HepG2 (cell line): ENCODE results near the gene HNRNPC. TPM values are rescaled to one million over a fixed set of nuclear protein-coding genes. Genes with fewer than 3 reads are reported as not detected.

Experiments used
- MAX ChIP-seq: IDR thresholded peaks from 2 replicates; pipeline ENCODE4 v1.6.1; 2012; ENCODE audit warnings: inconsistent platforms
- MYC ChIP-seq: sonication (generic); formaldehyde crosslinking; IDR thresholded peaks from 2 replicates; pipeline ENCODE4 v1.9.0; 2021; ENCODE audit warnings: missing genetic modification reagents, borderline replicate concordance
- NR2C2 ChIP-seq: sonication (generic); formaldehyde crosslinking; IDR thresholded peaks from 2 replicates; pipeline ENCODE4 v1.4.0; 2020; ENCODE audit warnings: missing genetic modification reagents, mild to moderate bottlenecking, moderate library complexity, borderline replicate concordance
- PATZ1 ChIP-seq: sonication (generic); formaldehyde crosslinking; IDR thresholded peaks from 2 replicates; pipeline ENCODE4 v1.4.0; 2020; ENCODE audit warnings: missing genetic modification reagents
- PHF21A ChIP-seq: sonication (generic); formaldehyde crosslinking; IDR thresholded peaks from 2 replicates; pipeline ENCODE4 v1.5.0; 2020; ENCODE audit warnings: mild to moderate bottlenecking, missing genetic modification reagents
- POLR2A ChIP-seq, 2 experiments: IDR thresholded peaks; 2 replicates each; pipeline ENCODE4 v1.6.1; 2011; ENCODE audit warnings: low read depth in 2 of 2, low read length in 2 of 2, mild to moderate bottlenecking in 1 of 2, moderate library complexity in 1 of 2; ENCODE audit not compliant: insufficient read depth in 1 of 2
- POLR2AphosphoS2 ChIP-seq: IDR thresholded peaks from 2 replicates; pipeline ENCODE4 v1.6.1; 2011; ENCODE audit warnings: low read depth, low read length, improper control_type of control experiment
- RARA ChIP-seq: IDR thresholded peaks from 2 replicates; pipeline ENCODE4 v1.6.1; 2016; ENCODE audit warnings: missing genetic modification reagents, missing compliant biosample characterization
- REXO4 ChIP-seq: sonication (generic); formaldehyde crosslinking; IDR thresholded peaks from 2 replicates; pipeline ENCODE4 v1.8.0; 2022; ENCODE audit warnings: missing genetic modification reagents, mild to moderate bottlenecking, borderline replicate concordance
- ZFP82 ChIP-seq: sonication (generic); formaldehyde crosslinking; IDR thresholded peaks from 2 replicates; pipeline ENCODE4 v1.5.1; 2020; ENCODE audit warnings: mild to moderate bottlenecking, missing genetic modification reagents, borderline replicate concordance
- ZMYM4 ChIP-seq: sonication (generic); formaldehyde crosslinking; IDR thresholded peaks from 2 replicates; pipeline ENCODE4 v1.8.1; 2023; ENCODE audit warnings: mild to moderate bottlenecking, missing genetic modification reagents
- ZNF781 ChIP-seq: sonication (generic); formaldehyde crosslinking; IDR thresholded peaks from 2 replicates; pipeline ENCODE4 v1.5.1; 2020; ENCODE audit warnings: borderline replicate concordance, mild to moderate bottlenecking, missing genetic modification reagents; ENCODE audit errors: not compliant biosample characterization
- polyA plus RNA-seq, 8 experiments: library from polyadenylated mRNA; depleted of rRNA in 3 of 8; stranded (reverse) in 7 of 8; unstranded in 1 of 8; fragments of >200 nt; fragmentation: Illumina TruSeq in 4 of 8; extraction: Trizol in 4 of 8; gene quantifications; 2 replicates each; pipeline versions ENCODE4 v1.2.1 to v1.2.3, GENCODE V29; 2011 to 2016; ENCODE audit warnings: low read depth in 4 of 8, missing spikeins in 1 of 8, mixed read lengths in 1 of 8; ENCODE audit not compliant: insufficient read depth in 1 of 8
- total RNA-seq, 5 experiments: library from RNA; depleted of rRNA; stranded (reverse); fragments of >200 nt; fragmentation: Illumina TruSeq; extraction: Trizol; gene quantifications; 2 replicates each; pipeline ENCODE4 v1.2.3, GENCODE V29; 2016; ENCODE audit warnings: low read depth in 1 of 5
- TF ChIP-seq, protein P1 (sequence below): sonication (generic); formaldehyde crosslinking; IDR thresholded peaks from 2 replicates; pipeline ENCODE4 v1.4.0; 2020; ENCODE audit warnings: missing genetic modification reagents, borderline replicate concordance
- TF ChIP-seq, protein P2 (sequence below): IDR thresholded peaks from 2 replicates; pipeline ENCODE4 v1.6.1; 2016; ENCODE audit warnings: missing compliant biosample characterization, missing genetic modification reagents, borderline replicate concordance

The HNRNPC gene
- total and polyA plus RNA-seq, 2 of the 13 experiments (the other 11 are each of a cell fraction or from before 2014, with no cell fraction given): 628 to 1,099 TPM

DNA sequence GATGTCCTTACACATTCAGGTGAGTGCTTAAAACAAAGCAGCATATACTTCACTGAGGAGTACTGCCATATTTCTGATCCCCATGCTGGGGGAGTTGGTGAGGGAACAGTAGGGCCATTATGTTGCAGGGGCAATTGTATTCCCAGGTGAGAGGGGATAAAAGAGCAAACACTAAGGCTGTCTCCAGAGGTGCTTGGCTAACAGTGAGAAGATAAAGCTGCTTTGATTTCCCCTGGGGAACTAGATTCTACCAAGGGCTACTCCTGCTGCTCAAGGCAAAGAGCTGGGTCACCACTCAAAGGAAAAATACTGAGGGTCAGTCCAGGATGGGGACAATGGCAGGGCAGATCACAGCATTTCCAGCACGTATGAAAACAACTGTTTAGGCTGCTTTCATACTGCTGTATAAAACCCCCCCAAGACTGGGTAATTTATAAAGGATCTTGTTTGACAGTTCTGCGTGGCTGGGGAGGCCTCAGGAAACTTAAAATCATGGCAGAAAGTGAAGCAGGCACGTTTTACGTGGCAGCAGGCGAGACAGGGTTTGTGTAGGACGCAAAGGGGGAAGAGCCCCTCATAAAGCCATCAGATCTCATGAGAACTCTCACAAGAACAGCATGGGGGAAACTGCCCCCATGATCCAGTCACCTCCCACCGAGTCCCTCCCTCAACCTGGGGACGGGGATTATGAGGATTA lies 65.6 kb downstream of the HNRNPC start (continued):
- TF ChIP-seq RARA (CRISPR knock-in tag) (0 out of 2 replicates have a peak, but pooled peaks have one; percentile 11), POLR2AphosphoS2 (0 out of 2 replicates have a peak, but pooled peaks have one; percentile 59), NR2C2 (CRISPR knock-in tag) (no peak), MYC (CRISPR knock-in tag) (no peak), POLR2A (IDR thresholded peaks at IDR 0.05; ENCODE audit: insufficient read depth in 1 of 2, low read depth in 2 of 2, low read length in 2 of 2) (peak in 1 of 2 experiments; percentile 51; a peak in 3 of 4 replicates), REXO4 (CRISPR knock-in tag) (0 out of 2 replicates have a peak, but pooled peaks have one; percentile 29), PATZ1 (CRISPR knock-in tag) (peak; percentile 55), MAX (peak; percentile 29; the same call in 1 of the 2 replicates), ZNF781 (peak; percentile 29), ZFP82 (peak; percentile 27; the same call in 1 of the 2 replicates), PHF21A (CRISPR knock-in tag) (peak; percentile 81; the same call in 1 of the 2 replicates), ZMYM4 (CRISPR knock-in tag) (peak; percentile 36; the same call in 1 of the 2 replicates)
- TF ChIP-seq, protein P1, sequence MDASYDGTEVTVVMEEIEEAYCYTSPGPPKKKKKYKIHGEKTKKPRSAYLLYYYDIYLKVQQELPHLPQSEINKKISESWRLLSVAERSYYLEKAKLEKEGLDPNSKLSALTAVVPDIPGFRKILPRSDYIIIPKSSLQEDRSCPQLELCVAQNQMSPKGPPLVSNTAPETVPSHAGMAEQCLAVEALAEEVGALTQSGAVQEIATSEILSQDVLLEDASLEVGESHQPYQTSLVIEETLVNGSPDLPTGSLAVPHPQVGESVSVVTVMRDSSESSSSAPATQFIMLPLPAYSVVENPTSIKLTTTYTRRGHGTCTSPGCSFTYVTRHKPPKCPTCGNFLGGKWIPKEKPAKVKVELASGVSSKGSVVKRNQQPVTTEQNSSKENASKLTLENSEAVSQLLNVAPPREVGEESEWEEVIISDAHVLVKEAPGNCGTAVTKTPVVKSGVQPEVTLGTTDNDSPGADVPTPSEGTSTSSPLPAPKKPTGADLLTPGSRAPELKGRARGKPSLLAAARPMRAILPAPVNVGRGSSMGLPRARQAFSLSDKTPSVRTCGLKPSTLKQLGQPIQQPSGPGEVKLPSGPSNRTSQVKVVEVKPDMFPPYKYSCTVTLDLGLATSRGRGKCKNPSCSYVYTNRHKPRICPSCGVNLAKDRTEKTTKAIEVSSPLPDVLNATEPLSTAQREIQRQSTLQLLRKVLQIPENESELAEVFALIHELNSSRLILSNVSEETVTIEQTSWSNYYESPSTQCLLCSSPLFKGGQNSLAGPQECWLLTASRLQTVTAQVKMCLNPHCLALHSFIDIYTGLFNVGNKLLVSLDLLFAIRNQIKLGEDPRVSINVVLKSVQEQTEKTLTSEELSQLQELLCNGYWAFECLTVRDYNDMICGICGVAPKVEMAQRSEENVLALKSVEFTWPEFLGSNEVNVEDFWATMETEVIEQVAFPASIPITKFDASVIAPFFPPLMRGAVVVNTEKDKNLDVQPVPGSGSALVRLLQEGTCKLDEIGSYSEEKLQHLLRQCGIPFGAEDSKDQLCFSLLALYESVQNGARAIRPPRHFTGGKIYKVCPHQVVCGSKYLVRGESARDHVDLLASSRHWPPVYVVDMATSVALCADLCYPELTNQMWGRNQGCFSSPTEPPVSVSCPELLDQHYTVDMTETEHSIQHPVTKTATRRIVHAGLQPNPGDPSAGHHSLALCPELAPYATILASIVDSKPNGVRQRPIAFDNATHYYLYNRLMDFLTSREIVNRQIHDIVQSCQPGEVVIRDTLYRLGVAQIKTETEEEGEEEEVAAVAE: peak; percentile 54; the same call in 1 of the 2 replicates
- TF ChIP-seq, protein P2, sequence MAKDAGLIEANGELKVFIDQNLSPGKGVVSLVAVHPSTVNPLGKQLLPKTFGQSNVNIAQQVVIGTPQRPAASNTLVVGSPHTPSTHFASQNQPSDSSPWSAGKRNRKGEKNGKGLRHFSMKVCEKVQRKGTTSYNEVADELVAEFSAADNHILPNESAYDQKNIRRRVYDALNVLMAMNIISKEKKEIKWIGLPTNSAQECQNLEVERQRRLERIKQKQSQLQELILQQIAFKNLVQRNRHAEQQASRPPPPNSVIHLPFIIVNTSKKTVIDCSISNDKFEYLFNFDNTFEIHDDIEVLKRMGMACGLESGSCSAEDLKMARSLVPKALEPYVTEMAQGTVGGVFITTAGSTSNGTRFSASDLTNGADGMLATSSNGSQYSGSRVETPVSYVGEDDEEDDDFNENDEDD: no peak
